Fibroblast of the aortic adventitia (primary cell): ENCODE results near the gene IQGAP3. TPM values are rescaled to one million over a fixed set of nuclear protein-coding genes. Genes with fewer than 3 reads are reported as not detected.

Source experiments
- DNase-seq: peaks from one replicate; pipeline ENCODE4 v3.0.0-alpha.2; 2010; ENCODE audit warnings: low read depth
- H3K4me3 ChIP-seq: 2 replicates; pipeline ENCODE4 v1.5.1; 2011; ENCODE audit warnings: low read depth, mild to moderate bottlenecking, control low read depth, low read length, moderate library complexity
- total RNA-seq: library from RNA; depleted of rRNA; stranded (reverse); fragments of >200 nt; gene quantifications from 2 replicates; pipeline ENCODE4 v1.2.3, GENCODE V29; 2012; ENCODE audit warnings: low replicate concordance
- TF ChIP-seq, protein P1 (sequence below): IDR thresholded peaks from 2 replicates; pipeline ENCODE4 v1.5.1; 2011; ENCODE audit warnings: mild to moderate bottlenecking, low read length, control low read depth, inconsistent platforms; ENCODE audit not compliant: insufficient read depth

Gene IQGAP3
- total RNA-seq, 1 donor, result 28.7 TPM

DNA sequence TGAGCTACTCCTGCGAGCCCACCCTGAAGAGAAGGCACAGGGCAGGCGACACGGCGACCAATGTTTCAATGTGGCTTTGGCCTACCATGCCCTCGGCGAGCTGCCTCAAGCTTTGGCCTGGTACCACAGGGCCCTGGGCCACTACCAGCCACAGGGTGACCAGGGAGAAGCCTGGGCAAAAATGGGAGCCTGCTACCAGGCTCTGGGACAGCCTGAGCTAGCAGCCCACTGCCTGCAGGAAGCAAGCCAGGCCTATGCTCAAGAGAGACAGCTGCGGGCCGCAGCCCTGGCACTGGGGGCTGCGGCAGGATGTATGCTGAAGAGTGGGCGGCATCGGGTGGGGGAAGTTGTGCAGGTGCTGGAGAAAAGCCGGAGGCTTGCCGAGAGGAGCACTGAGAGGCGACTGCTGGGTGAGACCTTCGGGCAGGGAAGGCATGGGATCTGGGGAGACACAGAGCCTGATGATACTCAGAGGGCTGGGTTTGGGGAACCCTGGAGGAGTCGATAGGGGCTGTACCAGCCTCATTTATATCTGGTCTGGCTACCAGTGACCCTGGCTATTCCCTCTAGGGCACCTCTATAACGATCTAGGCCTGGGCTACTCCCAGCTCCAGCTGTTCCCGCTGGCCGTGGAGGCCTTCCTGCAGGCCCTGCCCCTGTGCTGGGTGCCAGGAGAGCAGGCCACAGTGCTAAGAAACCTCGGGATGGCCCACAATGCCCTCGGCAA, 9.5 kb upstream of the IQGAP3 start:
- no peak overlapping the region for H3K4me3 ChIP-seq
- DNase-seq, result no peak
- TF ChIP-seq, protein P1, sequence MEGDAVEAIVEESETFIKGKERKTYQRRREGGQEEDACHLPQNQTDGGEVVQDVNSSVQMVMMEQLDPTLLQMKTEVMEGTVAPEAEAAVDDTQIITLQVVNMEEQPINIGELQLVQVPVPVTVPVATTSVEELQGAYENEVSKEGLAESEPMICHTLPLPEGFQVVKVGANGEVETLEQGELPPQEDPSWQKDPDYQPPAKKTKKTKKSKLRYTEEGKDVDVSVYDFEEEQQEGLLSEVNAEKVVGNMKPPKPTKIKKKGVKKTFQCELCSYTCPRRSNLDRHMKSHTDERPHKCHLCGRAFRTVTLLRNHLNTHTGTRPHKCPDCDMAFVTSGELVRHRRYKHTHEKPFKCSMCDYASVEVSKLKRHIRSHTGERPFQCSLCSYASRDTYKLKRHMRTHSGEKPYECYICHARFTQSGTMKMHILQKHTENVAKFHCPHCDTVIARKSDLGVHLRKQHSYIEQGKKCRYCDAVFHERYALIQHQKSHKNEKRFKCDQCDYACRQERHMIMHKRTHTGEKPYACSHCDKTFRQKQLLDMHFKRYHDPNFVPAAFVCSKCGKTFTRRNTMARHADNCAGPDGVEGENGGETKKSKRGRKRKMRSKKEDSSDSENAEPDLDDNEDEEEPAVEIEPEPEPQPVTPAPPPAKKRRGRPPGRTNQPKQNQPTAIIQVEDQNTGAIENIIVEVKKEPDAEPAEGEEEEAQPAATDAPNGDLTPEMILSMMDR, result no peak

DNA sequence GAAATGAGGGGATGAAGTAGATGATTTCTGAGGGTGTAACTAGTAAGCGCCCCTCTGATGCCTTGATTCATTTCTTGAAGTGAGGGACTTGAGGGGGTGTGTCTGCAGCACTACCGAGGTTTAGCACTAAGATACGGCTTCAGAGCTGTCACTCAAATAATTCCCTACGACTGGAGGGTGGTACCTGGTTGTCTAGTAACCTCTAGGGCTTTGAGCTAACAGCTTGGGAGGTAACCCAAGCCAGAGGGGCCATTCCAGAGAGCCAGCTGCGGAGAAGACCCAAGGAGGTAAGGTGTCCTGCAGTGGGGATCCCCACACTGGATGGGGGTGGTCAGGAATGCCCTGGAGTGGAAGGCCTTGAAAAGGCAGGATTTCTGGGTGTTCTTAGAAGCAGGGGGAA, 7.1 kb upstream of the IQGAP3 start, which contains the start of gene TTC24:
Gene TTC24 (plus strand): TSS at position 252 of the 400 bp plus-strand sequence. CDS start 1,642 bp downstream, outside the sequence.
- H3K4me3 ChIP-seq, result no peak within 1 kb of the TSS
- DNase-seq, result no peak
- TF ChIP-seq, protein P1, result no peak

- H3K4me3 ChIP-seq, result no peak overlapping the region
- TF ChIP-seq, protein P1, result no peak
- DNase-seq, result no peak
Observed at GRCh38 chr1:156578055-156578454, 5.7 kb upstream of the IQGAP3 start.

- TF ChIP-seq, protein P1, result no peak
- no peak for DNase-seq
- no peak overlapping the region for H3K4me3 ChIP-seq
Observed at GRCh38 chr1:156577550-156577949, 5.2 kb upstream of the IQGAP3 start.

DNA sequence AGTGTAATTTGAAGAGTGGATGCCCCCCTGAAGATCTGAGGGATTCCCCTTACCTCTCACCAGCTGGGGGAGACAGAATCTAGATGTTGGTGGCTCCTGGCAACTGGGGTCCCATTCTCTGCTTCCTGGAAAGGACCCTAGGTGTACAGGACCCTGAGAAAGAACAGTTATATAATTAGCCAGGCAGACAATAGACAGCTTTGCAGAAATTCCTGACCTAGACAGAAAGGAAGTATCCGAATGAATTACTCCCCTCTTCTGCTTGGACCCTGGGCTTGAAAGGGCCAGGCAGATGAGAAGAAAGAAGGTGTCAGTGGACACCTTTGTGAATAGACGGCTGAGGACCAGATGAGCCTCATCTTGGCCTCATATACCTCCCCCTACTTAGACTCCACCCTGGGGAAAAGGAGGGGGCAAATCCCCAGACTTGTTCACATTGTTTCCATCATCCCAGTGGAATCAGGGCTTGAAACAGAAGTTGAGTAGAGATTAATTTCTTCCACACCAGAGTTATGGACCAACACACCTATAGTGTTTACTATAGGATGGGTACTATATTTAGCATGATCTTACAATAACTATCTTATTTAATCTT, 1.8 kb upstream of the IQGAP3 start:
- no peak overlapping the region for H3K4me3 ChIP-seq
- TF ChIP-seq, protein P1, result no peak

GRCh38 chr1:156572663-156573018, 276 bp upstream of the IQGAP3 start:
- TF ChIP-seq, protein P1, result no peak
- no peak for DNase-seq
- peak overlapping the region; percentile 79 for H3K4me3 ChIP-seq

More for the DNA sequence above, 1.8 kb upstream of the IQGAP3 start:
- no peak for DNase-seq
